ENCODE results near the gene SEC23A.
"Not testable (repeated sequence)": the region's sequence is repeated elsewhere in the genome, so short reads cannot be mapped to it uniquely, and the experiment has no call there.

Gene SEC23A

DNA sequence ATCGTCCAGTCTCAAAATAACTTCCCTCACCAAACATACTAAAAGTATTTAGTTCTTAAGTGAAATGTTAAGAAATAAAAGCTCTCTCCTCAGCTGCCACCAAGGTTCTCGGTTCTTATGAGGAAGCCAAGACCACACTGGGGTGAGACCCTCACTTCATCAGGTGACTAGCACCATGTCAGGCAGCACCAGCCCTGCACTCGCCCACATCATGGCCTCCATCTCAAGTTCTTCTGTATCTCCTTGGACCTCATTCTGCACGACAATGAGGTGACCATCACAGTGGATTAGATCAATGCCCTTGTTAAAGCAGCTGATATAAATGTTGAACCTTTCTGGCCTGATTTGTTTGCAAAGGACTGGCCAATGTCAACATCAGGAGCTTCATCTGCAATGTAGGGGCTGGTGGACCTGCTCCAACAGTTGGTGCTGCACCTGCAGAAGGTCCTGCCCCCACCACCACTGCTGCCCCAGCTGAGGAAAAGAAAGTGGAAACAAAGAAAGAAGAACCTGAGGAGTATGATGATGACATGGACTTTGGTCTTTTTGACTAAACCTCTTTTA lies 12.4 kb downstream of the SEC23A start:
- DNase-seq, result no peak

DNA sequence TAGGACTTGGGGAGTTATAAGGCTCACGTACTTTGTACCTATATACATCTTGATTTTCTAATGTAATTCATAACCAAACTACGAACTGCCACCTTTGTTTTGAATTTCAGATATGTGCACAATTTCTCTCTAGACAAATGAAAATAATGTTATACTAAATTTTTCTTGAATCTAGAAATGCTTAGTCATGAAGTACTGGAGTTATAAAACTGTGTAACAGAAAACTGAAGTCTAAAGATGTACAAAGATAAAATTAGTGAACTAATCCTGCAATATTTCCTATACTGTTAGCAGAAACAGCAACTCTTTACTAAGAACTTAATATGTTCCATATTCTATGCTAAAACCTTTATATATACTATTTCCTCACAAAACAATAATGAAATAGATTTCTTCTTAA lies 15.5 kb downstream of the SEC23A start:
- DNase-seq, result no peak

DNA sequence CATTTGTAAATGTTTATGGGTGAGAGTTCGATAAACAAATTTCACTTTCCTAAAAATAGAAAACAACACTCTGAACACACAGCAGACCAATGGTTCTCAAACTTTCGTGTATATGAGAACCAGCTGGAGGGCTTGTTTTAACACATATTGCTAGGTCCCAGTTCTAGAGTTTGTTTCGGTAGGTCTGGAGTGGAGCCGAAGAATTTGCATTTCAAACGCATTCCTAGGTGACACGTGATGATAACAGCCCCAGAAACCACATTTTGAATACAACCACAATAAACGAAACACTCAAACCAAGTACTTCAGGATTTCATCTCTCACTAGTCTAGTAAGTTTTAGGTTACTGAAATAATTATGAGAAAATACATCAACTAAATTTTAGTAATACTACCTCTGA lies 17.1 kb downstream of the SEC23A start:
- no peak for DNase-seq

- no peak for DNase-seq
Measured at GRCh38 chr14:39083127-39083526, 19.9 kb downstream of the SEC23A start.

DNA sequence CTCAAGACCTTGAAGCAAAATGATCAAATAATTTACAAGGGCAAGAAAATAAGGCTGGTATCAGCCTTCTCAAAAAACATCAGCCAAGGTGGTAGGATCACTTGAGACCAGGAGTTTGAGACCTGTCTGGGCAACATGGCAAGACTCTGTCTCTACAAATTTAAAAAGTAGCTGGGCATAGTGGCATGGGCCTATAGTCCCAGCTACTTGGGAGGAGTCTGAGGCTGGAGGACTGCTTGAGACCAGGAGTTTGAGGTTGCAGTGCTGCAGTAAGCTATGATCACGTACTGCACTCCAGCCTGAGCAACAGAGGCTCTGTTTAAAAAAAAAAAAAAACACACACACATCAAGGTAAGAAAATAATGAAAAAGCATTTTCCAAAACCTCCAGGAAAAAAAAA lies 22.1 kb downstream of the SEC23A start:
- DNase-seq, result no peak

DNA sequence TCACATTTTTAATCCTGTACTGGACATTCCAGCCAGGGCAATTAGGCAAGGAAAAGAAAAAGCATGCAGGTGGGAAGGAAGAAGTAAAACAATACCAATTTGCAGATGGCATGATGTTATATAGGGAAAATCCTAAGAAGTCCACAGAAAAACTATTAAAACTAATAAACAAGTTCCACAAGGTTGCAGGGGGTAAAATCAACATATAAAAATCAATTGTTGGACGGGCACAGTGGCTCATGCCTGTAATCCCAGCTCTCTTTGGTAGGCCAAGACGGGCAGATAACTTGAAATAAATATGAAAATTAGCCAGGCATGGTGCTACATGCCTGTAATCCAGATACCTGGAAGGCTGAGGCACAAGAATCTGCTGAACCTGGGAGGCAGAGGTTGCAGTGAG lies 31.9 kb downstream of the SEC23A start:
- no peak for DNase-seq

DNA sequence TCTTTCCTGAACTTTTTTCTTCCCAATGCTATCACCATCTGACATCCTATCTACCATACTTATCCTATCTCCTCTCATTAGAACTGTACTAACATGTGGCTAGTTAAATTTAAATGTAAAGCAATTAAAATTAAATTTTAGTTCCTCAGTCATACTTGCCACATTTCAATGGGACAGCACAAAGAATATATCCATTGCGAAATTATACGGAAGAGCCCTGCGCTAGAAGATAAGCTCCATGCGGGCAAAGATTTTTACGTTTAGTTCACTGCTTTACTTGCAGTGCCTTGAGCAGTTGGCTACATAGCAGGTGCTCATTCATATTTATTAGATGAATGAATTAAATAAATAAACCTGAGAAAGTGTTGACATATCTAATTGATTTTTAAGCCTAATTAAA lies 33.1 kb downstream of the SEC23A start:
- no peak for DNase-seq

- not testable (repeated sequence) for DNase-seq
Measured at GRCh38 chr14:39069169-39069805, 33.7 kb downstream of the SEC23A start.

GRCh38 chr14:39060818-39061437 lies 42.1 kb downstream of the SEC23A start:
- no peak for DNase-seq

DNA sequence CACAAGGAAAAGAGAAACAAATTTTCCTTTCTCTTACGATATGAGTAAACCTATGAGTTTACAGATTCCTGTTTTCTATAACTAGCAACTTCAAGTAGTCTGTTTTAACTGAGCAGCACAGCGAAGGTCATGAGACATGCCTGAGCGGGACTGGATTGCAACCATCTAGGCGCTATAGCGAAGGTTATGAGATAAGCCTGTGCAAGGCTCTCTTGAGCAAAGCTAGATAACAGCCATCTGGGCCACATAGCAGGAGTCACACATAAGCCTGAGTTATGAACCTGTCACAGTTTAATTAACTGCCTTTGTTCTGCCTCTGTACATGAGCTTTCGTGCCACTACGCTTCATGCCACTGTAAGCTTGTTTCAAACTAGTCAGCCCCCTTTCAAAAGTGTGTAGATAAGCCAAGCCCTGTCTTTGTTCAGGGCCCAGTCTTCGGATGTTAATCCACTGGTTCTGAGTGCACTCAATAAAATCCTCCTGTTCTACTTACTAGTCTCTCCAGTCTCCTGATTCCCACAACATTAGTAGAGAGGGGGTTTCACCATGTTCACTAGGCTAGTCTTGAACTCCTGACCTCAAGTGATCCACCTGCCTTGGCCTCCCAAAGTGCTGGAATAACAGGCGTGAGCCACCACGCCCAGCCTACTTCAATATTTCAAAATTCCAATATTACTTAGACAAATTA lies 47.1 kb downstream of the SEC23A start:
- no peak for DNase-seq

GRCh38 chr14:39052869-39053454 lies 50.1 kb downstream of the SEC23A start:
- DNase-seq, result not testable (repeated sequence)

- DNase-seq, result no peak
Measured at GRCh38 chr14:39050389-39050788, 52.6 kb downstream of the SEC23A start.

DNA sequence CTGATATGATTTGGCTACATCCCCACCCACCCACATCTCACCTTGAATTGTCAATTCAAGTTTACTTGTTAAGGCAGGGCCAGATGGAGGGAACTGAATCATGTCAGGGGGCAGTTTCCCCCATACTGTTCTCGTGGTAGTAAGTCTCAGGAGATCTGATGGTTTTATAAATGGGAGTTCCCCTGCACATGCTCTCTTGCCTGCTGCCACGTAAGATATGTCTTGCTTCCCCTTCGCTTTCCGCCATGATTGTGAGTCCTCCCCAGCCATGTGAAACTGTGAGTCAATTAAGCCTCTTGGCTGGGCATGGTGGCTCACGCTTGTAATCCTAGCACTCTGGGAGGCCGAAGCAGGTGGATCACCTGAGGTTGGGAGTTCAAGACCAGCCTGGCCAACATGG lies 57.1 kb downstream of the SEC23A start:
- not testable (repeated sequence) for DNase-seq

DNA sequence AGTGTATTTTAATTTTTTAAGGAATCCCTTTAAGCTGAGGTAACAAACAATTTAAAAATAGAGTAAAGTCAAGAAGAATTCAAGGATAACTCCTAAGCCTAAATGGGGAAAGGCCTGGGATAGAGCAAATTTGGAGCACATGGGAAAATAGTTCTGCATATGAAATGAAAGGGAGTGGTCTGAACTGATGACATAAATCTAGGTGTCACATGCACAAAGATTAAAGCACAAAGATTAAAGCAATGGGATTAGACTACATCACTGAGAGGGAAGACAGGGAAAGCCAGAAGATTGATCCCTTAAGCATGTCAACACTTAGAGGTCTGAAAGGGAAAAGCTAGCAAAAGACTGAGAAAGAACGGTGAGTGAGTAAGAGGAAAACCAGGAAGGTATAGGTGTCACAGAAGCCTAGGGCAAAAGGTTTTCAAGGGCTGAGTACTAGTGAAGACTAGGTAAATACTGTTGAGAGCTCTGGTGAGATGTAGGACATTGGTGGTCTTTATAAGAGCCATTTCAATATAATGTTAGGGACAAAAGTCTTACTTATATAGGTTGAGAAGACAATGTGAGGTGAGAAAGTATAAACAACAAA lies 59.6 kb downstream of the SEC23A start:
- DNase-seq, result no peak

DNA sequence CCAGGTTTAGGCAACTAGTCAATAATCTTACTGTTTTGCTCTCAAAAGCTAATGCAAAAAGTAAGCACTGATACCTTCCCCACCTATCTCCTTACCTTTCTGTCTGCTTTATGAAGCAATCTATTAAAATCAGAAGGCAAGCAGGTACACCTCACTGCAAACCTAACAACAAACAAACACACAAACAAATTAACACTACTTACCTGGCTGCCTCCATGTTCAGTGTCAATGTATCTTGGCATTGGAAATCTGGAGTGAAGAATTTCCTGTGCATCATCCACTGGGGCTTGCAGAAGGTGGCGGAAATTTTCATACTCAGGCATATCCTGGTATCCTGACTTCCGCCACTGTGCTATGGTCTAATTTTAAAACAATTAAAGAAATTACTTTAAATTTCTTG lies 62.5 kb downstream of the SEC23A start:
- no peak for DNase-seq

GRCh38 chr14:39038542-39038941 lies 64.5 kb downstream of the SEC23A start:
- no peak for DNase-seq

DNA sequence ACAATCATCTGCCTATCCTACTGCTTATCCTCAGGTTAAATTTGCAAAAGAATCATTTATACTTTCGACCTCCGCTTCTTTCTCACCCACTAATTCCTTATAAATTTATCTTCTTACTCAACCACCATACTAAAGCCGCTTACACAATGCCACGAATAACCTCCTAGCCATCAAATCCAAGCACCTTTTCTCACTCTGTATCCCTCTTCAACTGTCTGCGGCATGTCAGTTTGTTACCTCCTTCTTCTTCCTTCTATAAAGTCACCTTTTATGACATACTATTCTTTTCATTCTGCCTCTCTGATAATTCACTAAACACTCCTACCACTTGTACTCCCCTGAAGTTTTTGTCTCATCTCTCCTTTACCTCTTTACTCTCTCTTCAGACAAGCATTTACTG lies 66.3 kb downstream of the SEC23A start:
- no peak for DNase-seq

DNA sequence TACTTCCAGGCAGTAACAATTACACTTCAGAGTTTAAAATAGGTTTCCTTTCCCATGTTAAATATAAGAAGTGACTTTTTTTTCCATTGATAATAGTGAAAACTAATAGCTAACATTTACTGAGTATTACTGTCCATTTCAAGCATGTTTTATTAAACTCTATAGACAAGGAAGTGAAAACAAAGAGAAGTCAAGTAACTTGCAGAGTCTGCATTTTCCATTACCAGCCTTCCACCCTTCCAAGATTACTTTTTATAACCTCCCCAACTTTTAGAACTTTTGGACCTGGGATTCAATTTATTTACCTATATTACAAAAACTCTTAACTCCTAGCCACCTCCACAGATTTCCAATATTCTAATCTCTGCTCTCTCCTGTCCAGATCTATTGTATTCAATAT lies 67.7 kb downstream of the SEC23A start:
- DNase-seq, result no peak

- DNase-seq, result no peak
Measured at GRCh38 chr14:39034481-39035296, 68.3 kb downstream of the SEC23A start.

DNA sequence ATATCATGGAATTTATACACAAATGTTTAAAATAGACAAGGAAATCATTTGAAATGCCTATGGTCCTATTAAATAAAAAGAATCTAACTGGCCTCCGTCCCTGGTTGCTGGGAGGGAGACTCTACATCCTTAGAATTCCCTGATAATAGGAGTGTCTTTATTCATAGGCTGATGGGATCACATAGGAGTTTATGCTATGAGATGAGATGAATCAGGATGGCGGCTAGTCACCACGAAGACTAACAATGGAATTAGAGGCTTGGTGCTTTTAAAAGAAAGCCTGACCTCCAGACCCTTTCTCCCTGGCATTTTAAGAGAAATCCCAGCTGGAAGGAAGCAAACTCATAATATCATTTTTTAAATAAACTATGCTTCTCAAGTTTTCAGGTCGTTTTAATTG lies 69.7 kb downstream of the SEC23A start:
- DNase-seq, result no peak

GRCh38 chr14:39030209-39030608 lies 72.8 kb downstream of the SEC23A start:
- no peak for DNase-seq

GRCh38 chr14:39029789-39030188 lies 73.2 kb downstream of the SEC23A start:
- DNase-seq, result no peak

Measured in GDM1 (cell line).